H1 (cell line): ENCODE data around the gene LUZP1. TPM values are rescaled to one million over a fixed set of nuclear protein-coding genes. Genes with fewer than 3 reads are reported as not detected.

ENCODE experiments used
- BCL11A ChIP-seq, 2 experiments: IDR thresholded peaks; one replicate each; pipeline ENCODE4 v1.6.1; 2011; ENCODE audit warnings: low read depth in 2 of 2, low read length in 2 of 2, mild to moderate bottlenecking in 2 of 2
- CBX5 ChIP-seq: fragments of 300-800, 300-1000 bp; sonication (generic); IDR thresholded peaks from 2 replicates; pipeline ENCODE4 v1.7.1; 2016; ENCODE audit warnings: antibody characterized with exemption, low read length, low read depth
- CEBPB ChIP-seq: IDR thresholded peaks from 2 replicates; pipeline ENCODE4 v1.6.1; 2012; ENCODE audit warnings: low read depth, low read length
- CHD1 ChIP-seq: IDR thresholded peaks from 2 replicates; pipeline ENCODE4 v1.6.1; 2012; ENCODE audit warnings: low read depth, low read length, improper control_type of control experiment
- EGR1 ChIP-seq: IDR thresholded peaks from 2 replicates; pipeline ENCODE4 v1.6.1; 2011; ENCODE audit warnings: low read depth, low read length, borderline replicate concordance
- EP300 ChIP-seq, 2 experiments: IDR thresholded peaks; 1 replicate in 1 of 2; 2 replicates in 1 of 2; pipeline ENCODE4 v1.6.1; 2011 to 2012; ENCODE audit warnings: low read depth in 2 of 2, low read length in 2 of 2, mild to moderate bottlenecking in 2 of 2, borderline replicate concordance in 1 of 2, inconsistent platforms in 1 of 2, moderate library complexity in 1 of 2
- FOSL1 ChIP-seq: IDR thresholded peaks from 2 replicates; pipeline ENCODE4 v1.6.1; 2011; ENCODE audit warnings: mild to moderate bottlenecking, low read depth, low read length, moderate library complexity; ENCODE audit not compliant: insufficient read depth
- GTF2F1 ChIP-seq: IDR thresholded peaks from 2 replicates; pipeline ENCODE4 v1.6.1; 2012; ENCODE audit warnings: low read depth, low read length, improper control_type of control experiment, borderline replicate concordance
- HDAC2 ChIP-seq, 2 experiments: fragments of 300-600 bp in 1 of 2; sonication (generic) in 1 of 2; IDR thresholded peaks; 2 replicates each; pipeline ENCODE4 v1.6.1; 2011 to 2012; ENCODE audit warnings: low read depth in 2 of 2, low read length in 2 of 2, mild to moderate bottlenecking in 2 of 2, moderate library complexity in 2 of 2, borderline replicate concordance in 1 of 2, inconsistent platforms in 1 of 2
- MAFK ChIP-seq: IDR thresholded peaks from 2 replicates; pipeline ENCODE4 v1.6.1; 2012; ENCODE audit warnings: low read depth, mild to moderate bottlenecking, improper control_type of control experiment, low read length
- MAX ChIP-seq: IDR thresholded peaks from 2 replicates; pipeline ENCODE4 v1.6.1; 2012; ENCODE audit warnings: inconsistent platforms
- PHF8 ChIP-seq: fragments of 200-600 bp; sonication (generic); conservative IDR thresholded peaks from 2 replicates; pipeline ENCODE4 v1.7.1; 2012; ENCODE audit warnings: low read depth, mild to moderate bottlenecking, inconsistent platforms, low read length, moderate library complexity
- POLR2A ChIP-seq, 2 experiments: IDR thresholded peaks; 1 replicate in 1 of 2; 2 replicates in 1 of 2; pipeline ENCODE4 v1.6.1; 2011; ENCODE audit warnings: low read depth in 2 of 2, low read length in 2 of 2, mild to moderate bottlenecking in 2 of 2; ENCODE audit errors: control extremely low read depth in 1 of 2
- RBBP5 ChIP-seq: IDR thresholded peaks from 2 replicates; pipeline ENCODE4 v1.7.1; 2012; ENCODE audit warnings: low read depth, mild to moderate bottlenecking, inconsistent platforms, low read length, moderate library complexity, borderline replicate concordance
- RFX5 ChIP-seq: IDR thresholded peaks from 2 replicates; pipeline ENCODE4 v1.6.1; 2011; ENCODE audit warnings: low read depth, low read length, improper control_type of control experiment, borderline replicate concordance
- RNF2 ChIP-seq: fragments of 200-900, 300-1000 bp; sonication (generic); IDR thresholded peaks from 2 replicates; pipeline ENCODE4 v1.7.1; 2016; ENCODE audit warnings: borderline replicate concordance, low read depth, mild to moderate bottlenecking, antibody characterized with exemption, low read length; ENCODE audit not compliant: poor library complexity, severe bottlenecking; ENCODE audit errors: missing control alignments
- SIN3A ChIP-seq, 2 experiments: IDR thresholded peaks in 1 of 2; conservative IDR thresholded peaks in 1 of 2; 2 replicates each; pipeline ENCODE4 v1.6.1; 2011 to 2012; ENCODE audit warnings: low read length in 2 of 2, improper control_type of control experiment in 1 of 2, low read depth in 1 of 2, mild to moderate bottlenecking in 1 of 2
- SP1 ChIP-seq: IDR thresholded peaks from 2 replicates; pipeline ENCODE4 v1.6.1; 2011; ENCODE audit warnings: low read depth, low read length
- SP4 ChIP-seq: IDR thresholded peaks from 2 replicates; pipeline ENCODE4 v1.6.1; 2012; ENCODE audit warnings: low read length, inconsistent platforms
- TBP ChIP-seq: IDR thresholded peaks from 2 replicates; pipeline ENCODE4 v1.6.1; 2011; ENCODE audit warnings: low read depth, low read length, improper control_type of control experiment
- YY1 ChIP-seq: IDR thresholded peaks from 2 replicates; pipeline ENCODE4 v1.6.1; 2011; ENCODE audit warnings: low read depth, mild to moderate bottlenecking, low read length
- ZNF274 ChIP-seq: IDR thresholded peaks from 2 replicates; pipeline ENCODE4 v1.7.0; 2012; ENCODE audit warnings: low read length, borderline replicate concordance; ENCODE audit errors: extremely low read depth
- polyA plus RNA-seq, 7 experiments: library from polyadenylated mRNA; depleted of rRNA in 3 of 7; stranded (reverse) in 5 of 7; unstranded in 2 of 7; fragments of >200 nt in 5 of 7; fragments of 200-250 nt in 2 of 7; gene quantifications; 1 replicate in 5 of 7; 2 replicates in 1 of 7; 4 replicates in 1 of 7; pipeline versions ENCODE4 v1.2.1 to v1.2.3, GENCODE V29; 2011 to 2013; ENCODE audit warnings: missing spikeins in 2 of 7, mixed read lengths in 2 of 7
- total RNA-seq: library from RNA; stranded (reverse); fragmentation: NEBNext Ultra II Directional; extraction: Animal tissue kit (Norgen Biotek cat#: 25700); gene quantifications from 2 replicates; pipeline ENCODE4 v1.2.1, GENCODE V29; 2021

LUZP1 gene
- total and polyA plus RNA-seq, 2 of the 8 experiments (the other 6 are each of a cell fraction or from before 2014, with no cell fraction given) = 14.0 to 60.5 TPM

- TF ChIP-seq EP300 (IDR thresholded peaks at IDR 0.05; ENCODE audit: borderline replicate concordance in 1 of 2, low read depth in 2 of 2, low read length in 2 of 2) (no peak; a peak in 1 of 3 replicates), FOSL1 (no peak), YY1 (peak; percentile 43; the same call in 1 of the 2 replicates), CEBPB (no peak), RNF2 (no peak), SP1 (0 out of 2 replicates have a peak, but pooled peaks have one; percentile 15), GTF2F1 (no peak), CBX5 (no peak), MAX (no peak), ZNF274 (no peak), EGR1 (no peak), TBP (peak; percentile 19; the same call in 1 of the 2 replicates), POLR2A (IDR thresholded peaks at IDR 0.05; ENCODE audit: control extremely low read depth in 1 of 2, low read depth in 2 of 2, low read length in 2 of 2) (peak in 1 of 2 experiments; percentile 64; a peak in 1 of 3 replicates), RFX5 (no peak), RBBP5 (peak; percentile 77; the same call in 1 of the 2 replicates), SP4 (no peak), HDAC2 (IDR thresholded peaks at IDR 0.05; ENCODE audit: borderline replicate concordance in 1 of 2, low read depth in 2 of 2, low read length in 2 of 2) (0 out of 4 replicates have a peak, but pooled peaks of 1 of the 2 experiments have one; percentile 25), PHF8 (peak; percentile 6; the same call in 1 of the 2 replicates), SIN3A (conservative IDR thresholded peaks at IDR 0.05 in 1 of 2, IDR thresholded peaks at IDR 0.05 in 1 of 2; ENCODE audit: low read depth in 1 of 2, low read length in 2 of 2) (0 out of 4 replicates have a peak, but pooled peaks of 1 of the 2 experiments have one; percentile 12), BCL11A (IDR thresholded peaks at IDR 0.05; ENCODE audit: low read depth in 2 of 2, low read length in 2 of 2) (no peak), MAFK (no peak), CHD1 (no peak)
Observed at GRCh38 chr1:23167353-23168078, 1.1 kb downstream of the LUZP1 start (continued).
